GM11168 (cell line): ENCODE measurements around the gene PRUNE2.
"Not testable (repeated sequence)": the region's sequence is repeated elsewhere in the genome, so short reads cannot be mapped to it uniquely, and the experiment has no call there.

Experiments used
- in situ Hi-C: fragments of 300-500 bp; cut with MboI; formaldehyde crosslinking; loops from one replicate; pipeline ENCODE4 v1.12.0; 2022; ENCODE audit warnings: low sequenced_read_pairs; ENCODE audit not compliant: unreplicated experiment

Gene PRUNE2

DNA sequence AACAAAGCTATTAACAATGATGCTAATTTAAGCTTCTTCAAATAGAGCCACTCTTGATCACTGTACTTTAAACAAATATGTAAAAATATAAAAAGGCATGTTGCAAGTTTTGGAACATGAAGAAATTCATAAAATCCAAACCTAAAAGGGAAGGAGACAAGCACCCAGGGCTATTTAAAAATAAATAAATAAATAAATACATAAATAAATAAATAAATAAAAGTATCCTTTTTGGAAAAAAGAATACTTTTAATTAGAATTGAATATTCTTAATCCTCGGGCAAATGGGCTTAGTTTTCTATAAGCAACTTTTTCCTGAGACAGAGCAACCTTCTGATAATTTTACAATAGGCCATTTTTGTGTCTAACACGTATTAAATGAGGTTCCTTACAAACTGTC is 289.1 kb downstream of the PRUNE2 start:
- in situ Hi-C loops = no loop called here

DNA sequence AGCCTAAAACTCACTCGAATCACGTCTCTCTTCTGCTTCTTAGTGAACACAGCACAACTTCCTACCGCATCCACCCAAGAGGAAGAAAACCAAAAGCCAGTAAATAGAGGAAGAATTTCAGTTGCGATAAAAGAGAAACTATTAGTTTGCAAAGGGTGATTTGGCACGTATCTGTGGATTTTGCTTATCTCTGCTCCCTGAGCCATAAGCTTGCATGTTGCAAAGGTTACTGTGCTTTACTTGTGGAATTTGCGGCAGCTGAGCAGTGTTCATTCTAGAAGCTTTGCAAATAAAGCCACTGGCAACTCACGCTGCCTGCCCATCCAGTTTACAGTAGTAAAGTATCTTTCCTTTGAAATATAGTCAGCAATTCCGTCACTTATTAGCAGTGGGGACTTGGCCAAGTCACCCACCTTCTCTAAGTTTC is 290.7 kb downstream of the PRUNE2 start:
- in situ Hi-C loops = no loop called here

DNA sequence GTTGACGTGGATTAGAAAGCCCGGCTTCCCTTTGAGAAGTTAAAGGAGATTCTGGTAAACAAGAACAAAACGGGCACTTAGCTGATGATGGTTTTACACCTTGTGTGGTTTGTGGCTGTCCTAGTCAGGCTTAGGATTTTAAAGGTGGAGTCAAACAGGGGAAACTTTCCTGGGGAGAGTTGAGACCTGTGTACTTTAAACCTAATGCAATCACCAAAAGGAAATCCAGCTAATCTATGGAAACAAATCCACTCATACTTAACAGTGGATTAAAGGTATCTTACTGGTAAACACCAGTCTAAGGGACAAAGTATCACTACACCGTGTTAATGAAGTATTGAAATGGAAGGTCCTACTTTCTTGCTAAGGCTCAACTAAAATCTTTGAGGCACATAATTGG is 291.9 kb downstream of the PRUNE2 start:
- in situ Hi-C loops = no loop called here

DNA sequence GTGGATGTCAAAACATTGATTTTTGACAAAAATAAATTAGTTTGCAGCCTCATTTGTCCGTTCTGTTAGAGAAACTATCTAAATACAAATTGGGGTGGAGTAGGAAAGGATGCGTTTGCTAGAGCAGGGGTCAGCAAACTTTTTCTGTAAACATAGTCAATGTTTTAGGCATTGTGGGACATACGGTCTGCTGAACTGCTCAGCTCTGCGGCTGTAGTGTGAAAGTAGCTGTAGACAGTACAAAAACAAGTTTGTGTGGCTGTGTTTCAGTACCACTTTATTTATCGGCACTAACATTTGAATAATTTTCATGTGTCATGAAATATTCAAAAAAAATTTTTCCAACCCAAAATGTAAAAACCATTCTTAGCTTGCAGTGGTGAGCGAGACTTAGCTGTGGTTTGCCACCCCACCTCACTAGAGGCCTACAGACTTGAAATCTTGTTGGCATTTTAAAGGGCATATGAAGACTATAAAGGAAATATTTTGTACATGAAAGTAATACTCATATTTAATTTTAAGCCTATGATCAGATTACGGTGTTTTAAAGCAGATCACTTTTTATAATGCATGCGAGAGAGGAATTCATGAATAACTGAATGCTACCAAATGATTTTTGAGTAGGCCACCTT is 292.6 kb downstream of the PRUNE2 start:
- in situ Hi-C loops = no loop called here

DNA sequence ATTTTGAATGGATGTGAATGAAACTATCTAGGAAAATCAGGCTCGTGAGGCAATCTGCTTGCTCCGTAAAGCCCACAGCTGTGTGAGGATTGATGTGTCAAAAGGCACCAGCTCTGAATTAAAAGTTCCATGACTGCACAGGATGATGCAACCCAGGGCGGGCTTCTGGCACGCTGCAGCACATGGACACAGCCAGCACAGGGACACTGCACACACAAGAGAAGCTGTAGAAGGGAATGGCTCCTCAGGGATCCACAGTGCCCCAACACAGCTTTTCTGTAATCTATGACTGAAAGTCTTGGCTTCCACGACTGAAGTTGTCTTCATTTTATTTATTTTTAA is 295.9 kb downstream of the PRUNE2 start:
- in situ Hi-C loops = no loop called here

DNA sequence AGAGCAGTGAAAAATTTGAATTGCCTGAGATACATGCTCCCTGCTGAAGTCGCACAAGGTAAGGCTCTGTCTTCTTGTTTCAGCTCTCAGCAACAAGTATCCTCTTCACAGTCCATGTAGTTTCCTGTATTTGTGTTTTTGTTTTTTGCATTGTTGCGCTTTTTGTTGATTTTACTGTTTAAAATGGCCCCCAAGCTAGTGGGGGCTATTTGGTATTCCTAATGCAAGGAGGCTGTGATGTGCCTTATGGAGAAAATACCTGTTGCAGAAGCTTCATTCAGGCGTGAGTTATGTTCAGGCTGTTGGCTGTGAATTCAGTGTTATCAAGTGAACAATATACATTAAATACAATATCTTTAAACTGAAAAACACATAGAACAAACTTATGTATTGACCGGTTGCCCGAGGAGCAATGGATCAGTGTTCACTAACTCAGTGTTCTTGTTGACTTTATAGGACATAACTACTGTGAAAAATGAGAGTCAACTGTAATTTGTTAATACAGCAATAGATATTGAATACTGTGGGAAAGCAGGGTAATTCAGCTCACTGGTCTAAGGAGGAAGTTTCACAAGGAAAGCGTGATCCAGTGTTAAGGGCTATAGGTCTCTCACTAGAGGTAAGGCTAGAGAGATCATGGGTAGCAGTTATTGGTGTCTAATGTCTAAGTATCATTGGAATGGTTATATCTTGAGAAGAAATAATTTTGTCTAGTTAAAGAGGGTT is 296.5 kb downstream of the PRUNE2 start:
- in situ Hi-C loops = no loop called here

DNA sequence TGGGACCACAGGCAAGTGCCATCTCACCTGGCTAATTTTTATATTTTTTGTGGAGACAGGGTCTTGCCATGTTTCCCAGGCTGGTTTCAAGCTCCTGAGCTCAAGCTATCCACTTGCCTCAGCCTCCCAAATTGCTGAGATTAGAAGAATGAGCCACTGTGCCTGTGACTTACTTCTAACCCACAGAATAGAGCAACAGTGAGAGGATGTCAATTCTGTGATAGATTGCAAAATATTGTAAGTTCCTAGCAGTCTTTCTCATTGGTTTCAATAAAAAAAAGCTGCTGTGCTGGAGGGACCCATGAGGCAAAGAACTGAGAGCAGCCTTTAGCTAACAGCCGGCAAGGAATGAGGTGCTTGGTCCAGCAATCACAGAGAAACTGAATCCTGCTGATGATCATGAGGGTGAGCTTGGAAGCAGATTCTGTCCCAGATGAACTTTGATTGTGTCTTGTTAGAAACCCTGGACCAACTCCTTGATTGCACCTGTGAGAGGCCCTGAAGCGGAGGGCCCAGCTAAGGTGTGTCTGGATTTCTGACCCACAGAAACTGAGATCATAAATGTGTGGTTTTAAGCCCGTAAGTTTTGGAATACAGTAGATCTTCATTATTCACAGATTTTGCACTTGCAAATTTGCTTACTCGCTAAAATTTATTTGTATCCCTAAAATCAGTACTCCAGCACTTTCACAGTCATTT is 297.2 kb downstream of the PRUNE2 start:
- in situ Hi-C loops = no loop called here

DNA sequence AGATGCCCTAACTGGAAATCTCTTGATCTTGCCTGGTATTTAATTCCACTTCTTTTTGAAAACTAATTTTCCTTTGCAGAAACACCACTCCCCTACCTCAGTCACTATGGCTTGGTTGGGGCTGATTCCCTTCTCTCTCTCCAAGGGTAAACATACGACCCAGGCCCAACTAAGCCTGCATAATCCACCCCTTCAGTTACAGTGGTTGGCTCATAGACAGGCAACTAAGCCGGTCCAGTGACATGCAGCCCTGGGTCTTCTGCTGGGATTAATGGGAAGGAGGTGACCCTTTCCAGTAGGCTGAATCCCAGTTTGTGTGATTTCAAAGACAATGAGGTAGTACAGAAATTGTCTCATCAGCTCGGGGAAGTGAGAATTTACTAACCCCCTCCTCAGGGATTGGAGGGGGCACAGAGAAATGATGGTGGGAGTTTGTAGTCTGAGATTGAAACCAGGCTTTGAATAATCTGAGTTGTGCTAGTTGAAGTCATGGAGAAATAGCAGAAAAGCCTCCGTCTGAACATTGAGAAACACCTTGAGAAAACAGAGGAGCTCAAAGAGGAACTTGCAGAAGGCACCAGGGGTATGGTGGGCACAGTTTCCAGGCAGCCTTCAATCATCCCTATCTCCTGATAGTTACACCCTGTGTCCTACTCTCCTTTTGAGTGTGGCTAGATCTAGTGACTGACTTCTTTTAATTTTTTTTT is 298.0 kb downstream of the PRUNE2 start:
- in situ Hi-C loops = no loop called here

DNA sequence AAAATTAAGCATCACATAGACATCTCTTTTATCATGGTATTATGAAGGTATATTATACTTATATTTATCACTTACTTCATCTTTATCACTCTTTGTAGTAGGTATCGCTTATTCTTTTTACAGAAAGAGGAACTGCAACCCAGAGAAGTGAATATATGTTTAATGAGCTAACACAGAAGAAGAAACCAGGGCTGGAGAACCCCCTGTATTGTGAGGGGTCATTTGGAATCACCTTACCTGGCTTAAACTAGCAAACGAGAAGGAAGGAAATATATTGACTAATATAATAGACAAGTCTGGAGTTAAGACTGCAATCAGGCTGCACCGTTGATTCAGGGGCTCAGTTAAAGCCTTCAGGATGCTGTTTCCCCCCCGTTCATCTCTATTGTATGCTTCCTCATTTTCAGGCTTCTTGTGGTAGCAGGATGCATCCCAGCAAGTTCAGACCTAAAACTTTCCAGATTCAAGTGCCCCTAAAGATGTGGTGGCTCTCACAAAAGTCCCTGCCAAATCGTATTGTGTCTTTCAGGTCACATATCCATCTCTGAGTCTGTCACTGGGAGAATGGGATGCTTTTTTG is 300.5 kb downstream of the PRUNE2 start:
- in situ Hi-C loops = no loop called here

DNA sequence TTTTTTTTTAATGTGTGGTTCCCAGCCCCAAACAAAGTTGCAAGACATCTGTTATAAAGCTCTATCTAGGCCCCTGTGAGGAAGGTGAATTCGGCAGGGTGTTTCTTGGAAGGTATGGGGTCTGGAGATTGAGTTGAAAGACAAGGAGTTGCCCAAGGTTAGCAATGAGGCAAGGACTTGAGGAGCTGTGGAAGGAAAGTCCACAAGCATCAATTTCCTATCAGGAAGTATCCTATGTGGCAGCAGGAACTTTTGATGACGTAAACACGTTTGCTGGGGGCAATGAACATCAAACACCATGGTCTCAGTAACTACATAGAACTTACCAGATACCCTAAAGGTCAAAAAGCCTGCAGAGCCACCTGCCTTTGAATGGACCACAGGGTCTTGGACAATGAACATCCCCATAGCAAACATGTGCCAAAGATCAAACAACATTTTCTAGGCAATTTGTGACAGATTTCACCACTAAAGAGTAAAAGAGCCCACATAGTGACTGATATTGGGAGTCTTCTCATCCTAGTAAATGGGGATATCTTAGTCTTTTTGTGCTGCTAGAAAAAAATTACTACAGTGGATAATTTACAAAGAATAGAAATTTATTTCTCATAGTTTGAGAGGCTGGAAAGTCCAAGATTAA is 301.9 kb downstream of the PRUNE2 start:
- in situ Hi-C loops = no loop called here

DNA sequence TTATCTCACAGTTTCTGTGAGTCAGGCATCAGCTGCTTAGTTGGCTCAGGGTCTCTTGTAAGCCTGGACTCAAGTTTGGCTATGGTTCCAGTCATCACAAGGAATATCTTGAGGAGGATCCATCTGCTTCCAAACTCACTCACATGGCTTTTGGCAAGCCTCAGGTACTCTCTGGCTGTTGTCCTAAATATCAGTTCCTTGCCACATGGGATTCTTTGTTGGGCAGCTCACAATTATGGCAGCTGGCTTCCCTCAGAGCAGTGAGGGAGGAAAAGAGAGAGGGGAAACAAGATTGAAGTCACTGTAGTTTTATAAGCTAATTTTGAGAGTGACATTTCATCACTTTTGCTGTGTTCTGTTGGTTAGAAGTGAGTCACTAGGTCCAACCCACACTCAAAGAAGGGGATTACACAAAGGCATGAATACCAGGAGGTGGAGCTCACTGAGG is 302.4 kb downstream of the PRUNE2 start:
- in situ Hi-C loops = no loop called here

DNA sequence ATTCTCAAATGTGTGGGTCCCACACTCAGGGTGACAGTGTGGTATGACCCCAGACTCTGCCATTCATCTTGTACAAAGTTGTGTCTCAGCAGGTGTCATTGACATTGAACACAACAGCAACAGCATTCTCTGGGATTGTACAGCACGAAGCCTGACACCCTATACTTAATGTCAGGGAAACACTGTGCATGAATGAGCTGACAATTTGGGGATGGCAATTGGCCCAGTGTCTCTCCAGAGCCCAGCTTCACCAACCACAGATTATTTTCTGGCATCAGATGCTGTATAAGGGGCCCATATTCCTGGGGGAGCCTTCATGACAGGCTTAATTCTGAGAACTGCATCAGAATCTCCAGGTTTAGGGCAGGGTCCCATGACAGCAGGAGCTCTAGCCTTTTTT is 303.7 kb downstream of the PRUNE2 start:
- in situ Hi-C loops = no loop called here

DNA sequence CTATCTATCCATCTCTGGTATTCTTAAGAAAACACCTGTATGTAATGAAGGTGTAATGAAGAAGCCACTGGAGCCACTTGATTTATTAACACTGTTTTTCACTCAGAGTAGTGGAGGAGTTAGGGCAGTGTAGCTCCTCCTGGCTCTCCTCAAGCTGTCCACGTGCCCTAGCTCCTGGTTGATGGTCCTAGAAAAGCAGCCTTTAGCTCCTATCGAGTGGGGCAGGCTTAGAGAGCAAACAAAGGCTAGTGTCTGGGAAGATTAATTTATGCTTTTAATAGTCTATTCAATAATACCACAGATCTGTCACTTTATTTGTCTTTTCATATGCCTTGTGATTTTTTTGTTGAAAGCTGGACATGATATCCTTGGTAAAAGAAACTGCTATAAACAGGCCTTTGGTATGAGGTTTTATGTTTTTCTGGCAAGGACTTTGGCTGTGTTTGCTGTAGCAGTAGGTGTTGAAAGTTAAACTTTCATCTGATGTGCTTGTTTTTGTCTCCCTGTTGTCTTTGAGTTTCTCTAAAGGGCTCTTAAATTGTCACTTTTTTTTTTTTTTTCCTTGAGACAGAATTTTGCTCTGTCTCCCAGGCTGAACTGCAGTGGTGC is 305.8 kb downstream of the PRUNE2 start:
- in situ Hi-C loops = no loop called here

DNA sequence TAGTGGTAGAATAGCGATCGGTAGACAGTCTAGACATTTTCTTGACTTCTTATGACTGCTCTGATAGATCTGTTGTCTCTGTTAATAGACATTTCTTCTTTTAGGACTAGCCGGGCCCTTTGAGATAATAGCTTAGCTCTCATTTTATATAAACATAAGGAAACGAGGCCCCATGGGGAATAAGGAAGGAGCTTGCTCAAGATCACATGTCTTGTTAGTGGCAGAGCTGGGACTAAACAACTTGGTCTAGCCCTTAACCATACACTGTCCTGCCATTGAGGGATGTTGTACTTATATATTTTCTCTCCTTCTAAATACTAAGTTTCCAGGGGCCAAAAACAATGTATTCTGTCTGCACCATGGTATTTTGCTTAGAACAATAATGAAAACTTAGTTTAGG is 306.9 kb downstream of the PRUNE2 start:
- in situ Hi-C loops = no loop called here

DNA sequence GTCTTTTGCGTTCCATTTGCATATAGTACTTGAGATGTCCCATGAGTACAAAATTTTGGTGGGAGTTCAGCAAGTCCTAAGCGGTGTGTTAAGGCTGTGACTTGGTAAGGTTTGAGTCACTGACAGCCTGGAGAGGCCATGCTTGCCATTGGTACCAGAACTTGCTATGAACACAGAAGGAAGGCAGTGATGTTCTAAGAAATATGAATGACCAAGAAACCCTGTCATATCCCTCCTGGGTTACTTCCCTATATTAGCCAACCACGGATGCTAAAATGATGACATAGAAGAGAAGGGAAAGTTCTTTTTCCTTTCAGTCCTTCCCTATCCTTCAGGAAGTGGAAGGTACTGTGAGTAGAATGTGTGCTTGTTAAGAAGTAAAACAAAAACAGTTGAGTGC is 310.3 kb downstream of the PRUNE2 start:
- in situ Hi-C loops = no loop called here

DNA sequence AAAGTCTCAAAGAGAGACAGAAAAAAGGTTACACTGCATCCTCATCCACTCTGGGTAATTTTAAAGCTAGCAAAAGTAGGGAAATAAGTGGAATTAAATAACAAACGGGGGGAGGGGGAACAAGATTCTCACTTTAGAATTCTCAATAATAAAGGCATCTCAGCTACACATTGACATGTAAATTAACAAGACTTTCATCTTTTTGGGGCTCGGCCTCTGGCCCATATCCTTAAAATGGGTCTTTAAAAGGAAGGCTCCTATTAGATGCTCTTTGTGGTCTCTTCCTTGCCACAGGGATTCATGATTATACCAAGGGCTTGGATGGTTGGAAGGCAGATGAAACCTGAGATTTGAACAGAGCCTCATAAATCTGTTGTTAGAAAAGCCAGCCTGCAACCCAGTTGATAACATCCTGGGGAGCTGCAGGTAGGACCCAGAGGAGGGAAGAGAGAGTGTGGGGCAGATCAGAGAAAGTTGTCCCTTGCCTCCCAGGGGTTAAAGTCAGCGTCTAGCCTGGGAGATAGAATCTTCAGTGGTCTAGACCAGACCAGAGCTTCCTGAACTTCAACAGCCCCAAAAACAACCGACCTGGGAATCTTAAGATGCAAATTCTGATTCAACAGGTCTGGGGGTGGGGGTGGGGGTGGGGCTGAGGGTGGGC is 311.0 kb downstream of the PRUNE2 start:
- in situ Hi-C loops = no loop called here

DNA sequence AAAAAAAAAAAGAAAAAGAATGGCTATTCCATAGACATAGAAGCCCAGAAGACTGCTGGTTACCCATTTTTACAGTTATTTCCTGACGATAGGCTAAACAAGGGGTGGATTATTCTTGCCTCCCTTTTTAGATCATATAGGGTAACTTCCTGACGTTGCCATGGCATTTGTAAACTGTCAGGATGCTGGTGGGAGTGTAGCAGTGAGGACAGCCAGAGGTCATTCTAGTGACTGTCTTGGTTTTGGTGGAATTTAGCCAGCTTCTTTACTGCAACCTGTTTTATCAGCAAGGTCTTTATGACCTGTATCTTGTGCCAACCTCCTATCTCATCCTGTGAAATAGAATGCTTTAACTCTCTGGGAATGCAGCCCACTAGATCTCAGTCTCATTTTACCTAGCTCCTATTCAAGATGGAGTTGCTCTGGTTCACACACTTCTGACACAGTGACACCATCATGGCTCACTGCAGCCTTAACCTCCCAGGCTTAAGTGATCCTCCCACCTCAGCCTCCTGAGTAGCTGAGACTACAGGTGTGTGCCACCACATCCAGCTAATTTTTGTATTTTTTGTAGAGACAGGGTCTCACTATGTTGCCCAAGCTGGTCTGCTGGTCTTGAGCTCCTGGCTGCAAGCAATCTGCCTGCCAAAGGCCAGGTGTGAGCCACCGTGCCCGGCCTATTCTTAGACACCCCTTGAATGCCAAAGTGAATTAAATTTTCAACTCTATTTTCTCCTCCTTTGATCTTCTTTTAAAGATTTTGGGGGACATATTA is 311.8 kb downstream of the PRUNE2 start:
- in situ Hi-C loops = not testable (repeated sequence)

DNA sequence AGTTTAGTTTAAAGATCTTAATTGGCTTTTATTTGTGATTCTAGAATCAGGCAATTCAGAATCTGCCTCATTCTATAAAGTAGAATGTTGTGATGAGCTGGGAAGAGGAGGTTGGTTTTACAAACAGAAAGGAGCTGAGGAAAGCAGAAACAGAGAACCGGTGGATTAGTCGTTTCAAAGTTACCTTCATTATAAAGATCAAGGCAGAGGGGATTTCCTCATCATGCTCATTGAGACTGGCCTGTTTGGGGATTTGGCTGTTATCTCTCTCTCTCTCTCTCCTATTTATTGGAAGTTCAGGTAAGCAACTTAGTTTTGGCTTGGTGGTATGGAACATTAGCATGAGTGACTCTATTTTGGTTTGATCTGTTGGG is 313.0 kb downstream of the PRUNE2 start:
- in situ Hi-C loops = no loop called here
